ENCODE measurements around the gene MACROD1. TPM values are rescaled to one million over a fixed set of nuclear protein-coding genes. Genes with fewer than 3 reads are reported as not detected.

Gene MACROD1
- total and polyA plus RNA-seq, 9 of the 15 experiments (the other 6 are each of a cell fraction or from before 2014, with no cell fraction given), result 1.1 to 60.0 (median 26.4) TPM

GRCh38 chr11:64118876-64119665, 46.8 kb downstream of the MACROD1 start:
- H4K20me1 ChIP-seq (replicated peaks; ENCODE audit: control insufficient read depth, insufficient read depth, low read length), result peaks cover 19% of the 10 kb centered on the region
- H3K79me2 ChIP-seq (ENCODE audit: control insufficient read depth, insufficient read depth, low read length), result no peaks in the 10 kb centered on the region; the same call in 2 of the 3 replicates
- no peak for TF ChIP-seq NR2C2 (CRISPR knock-in tag; IDR thresholded peaks at IDR 0.05)
- no peak for TF ChIP-seq NR2C2 (tag; IDR thresholded peaks at IDR 0.05)
- TF ChIP-seq YBX1 (IDR thresholded peaks at IDR 0.05), result no peak
- in situ Hi-C loops (cut with MboI), result no loop called here
- no peak overlapping the region for H3K4me2 ChIP-seq (ENCODE audit: insufficient read depth, low read length)
- peaks cover 0 to 24% of the 10 kb centered on the region in 2 experiments; a peak in 1 of 5 replicates for H3K4me1 ChIP-seq (replicated peaks in 1 of 2; ENCODE audit: control insufficient read depth in 2 of 2, insufficient read depth in 2 of 2, low read length in 2 of 2)
- H3K27ac ChIP-seq (ENCODE audit: extremely low read depth, low read depth, low read length), result no peak overlapping the region
- no peak overlapping the region for H3K4me3 ChIP-seq
- no peaks in the 10 kb centered on the region for H3K27me3 ChIP-seq (ENCODE audit: control insufficient read depth in 2 of 2, insufficient read depth in 2 of 2, low read length in 2 of 2)
- H3K9me1 ChIP-seq (ENCODE audit: control insufficient read depth, insufficient read depth, low read length), result peaks cover 4% of the 10 kb centered on the region
- DNase-seq (ENCODE audit: extremely low read depth in 1 of 4, low spot score in 3 of 4) (no peak), FAIRE-seq (no peak), ATAC-seq (no peak)
- no TSS peak for BruUV-seq (replicated peaks)
- no peaks in the 10 kb centered on the region for H3K36me3 ChIP-seq (ENCODE audit: control insufficient read depth, insufficient read depth, low read length)
- no peak overlapping the region for H3K9ac ChIP-seq (ENCODE audit: insufficient read depth in 1 of 2, low read depth in 2 of 2, low read length in 2 of 2)
- no peak overlapping the region for H2AFZ ChIP-seq (ENCODE audit: low read depth, low read length)
- 64% methylated on average over 19 of the region's 19 CpGs for WGBS (ENCODE audit: insufficient coverage, low coverage, missing lambda C conversion rate)
- POLR2A ChIA-PET, result interaction anchor here (1.3 kb wide), 1 partner anchor 21 kb away, joined by 6 read pairs; no protein-coding TSS in a partner anchor
- CTCF ChIA-PET (ENCODE audit: low intra/inter-chr PET ratio), result interaction anchor here (0.7 kb wide), 1 partner anchor 29 kb away, joined by 3 read pairs; no protein-coding TSS in a partner anchor
- H3K9me3 ChIP-seq (replicated peaks; ENCODE audit: control insufficient read depth, insufficient read depth, low read depth, low read length), result no peaks in the 10 kb centered on the region
- intact Hi-C loops (cut with micrococcal nuclease), result no loop called here
